Measurements from ENCODE around the gene TMEM132E.

GRCh38 chr17:34623856-34624766, 44.7 kb downstream of the TMEM132E start:
- TF ChIP-seq CTCF (IDR thresholded peaks at IDR 0.05; ENCODE audit: low read length) (no peak), EZH2 (IDR thresholded peaks at IDR 0.05; ENCODE audit: borderline replicate concordance, low read length) (no peak)
